ENCODE measurements around the gene APEH.

Gene APEH

GRCh38 chr3:49711489-49711888, 37.3 kb downstream of the APEH start:
- in situ Hi-C loops (cut with MboI; ENCODE audit: low sequenced_read_pairs): no loop called here

DNA sequence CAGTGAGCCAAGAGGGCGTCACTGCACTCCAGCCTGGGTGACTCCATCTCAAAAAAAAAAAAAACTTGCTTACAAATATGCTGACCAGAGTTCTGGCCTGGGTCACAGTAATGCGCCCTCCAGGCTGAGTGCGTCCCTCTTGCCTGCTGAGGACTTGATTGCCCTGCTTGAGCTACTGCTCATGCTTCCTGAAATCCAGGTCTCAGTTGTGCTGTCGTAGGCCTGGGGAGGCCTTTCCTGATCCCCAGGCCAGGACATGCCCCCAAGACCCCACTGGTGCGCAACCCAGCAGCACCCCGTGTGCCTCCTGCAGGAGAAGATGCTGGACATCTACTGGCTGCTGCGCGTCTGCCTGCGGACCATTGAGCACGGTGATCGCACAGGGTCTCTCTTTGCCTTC, 38.0 kb downstream of the APEH start:
- in situ Hi-C loops (cut with MboI; ENCODE audit: low sequenced_read_pairs): no loop called here

GRCh38 chr3:49712631-49713317, 38.6 kb downstream of the APEH start:
- in situ Hi-C loops (cut with MboI; ENCODE audit: low sequenced_read_pairs): no loop called here

DNA sequence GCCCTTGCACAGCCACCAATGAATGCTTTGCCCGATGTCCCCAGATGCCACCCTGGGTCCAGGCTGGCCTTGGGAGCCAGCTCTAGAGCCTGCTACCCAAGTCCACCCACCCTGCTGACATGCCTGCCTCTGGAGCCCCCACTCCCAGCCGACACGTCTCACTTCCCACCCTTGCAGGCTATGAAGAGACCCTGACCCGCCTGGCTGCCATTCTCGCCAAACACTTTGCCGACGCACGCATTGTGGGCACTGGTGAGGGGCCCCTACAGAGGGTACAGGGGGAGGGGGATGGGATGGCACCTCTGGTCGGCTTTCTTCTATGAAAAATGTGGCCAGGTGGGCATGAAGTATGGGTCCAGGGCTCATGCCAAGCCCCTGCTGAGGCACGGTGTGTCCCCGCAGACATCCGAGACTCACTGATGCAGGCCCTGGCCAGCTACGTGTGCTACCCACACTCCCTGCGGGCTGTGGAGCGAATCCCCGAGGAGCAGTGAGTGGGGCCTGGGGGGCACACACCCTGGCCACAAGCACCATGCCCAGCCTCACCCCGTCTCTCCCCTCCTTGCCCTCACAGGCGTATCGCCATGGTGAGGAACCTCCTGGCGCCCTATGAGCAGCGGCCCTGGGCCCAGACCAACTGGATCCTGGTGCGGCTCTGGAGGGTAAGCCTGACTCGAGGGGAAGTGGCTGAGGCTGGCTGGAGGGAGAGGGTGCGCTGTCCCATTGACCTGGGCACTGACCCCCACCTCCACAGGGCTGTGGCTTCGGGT, 39.4 kb downstream of the APEH start:
- in situ Hi-C loops (cut with MboI; ENCODE audit: low sequenced_read_pairs): no loop called here

DNA sequence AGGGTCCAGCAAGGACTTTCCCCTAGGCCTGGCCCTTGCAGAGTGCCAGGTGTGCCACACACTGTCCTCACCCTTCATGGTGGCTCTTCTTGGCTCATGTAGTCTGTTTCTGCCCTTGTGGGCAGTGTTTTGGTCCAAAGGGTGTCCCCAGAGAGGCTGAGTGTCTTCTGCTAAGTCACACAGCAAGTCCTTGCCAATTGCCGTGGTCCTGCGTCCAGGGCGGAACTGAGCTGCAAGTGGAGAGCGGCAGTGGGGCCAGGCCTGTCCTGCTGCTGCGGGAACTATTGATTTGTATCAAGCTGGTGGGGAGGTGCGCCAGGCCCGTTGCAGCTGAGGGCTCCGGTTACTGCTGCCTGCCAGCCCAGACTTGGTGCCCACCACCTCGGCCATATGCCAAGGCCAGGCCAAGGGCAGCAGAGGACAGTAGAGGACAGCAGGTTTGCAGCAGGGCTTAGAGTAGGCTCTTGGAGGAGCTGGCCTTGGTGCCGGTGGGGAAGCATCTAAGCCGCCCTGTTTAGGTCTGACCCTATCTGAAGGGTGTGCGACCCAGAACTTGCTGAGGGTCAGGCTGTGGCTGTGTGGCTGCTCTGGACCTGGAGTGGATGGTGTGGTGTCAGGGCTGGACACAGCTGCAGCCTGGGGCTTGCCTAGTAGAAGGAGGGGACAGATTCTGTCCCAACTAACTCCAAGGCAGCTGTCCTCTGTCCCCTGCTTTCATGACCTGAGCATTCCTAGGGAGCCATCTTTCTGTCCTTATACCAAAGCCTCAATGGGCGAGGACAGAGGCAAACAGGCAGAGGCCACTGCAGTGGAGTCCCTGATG, 40.8 kb downstream of the APEH start:
- in situ Hi-C loops (cut with MboI; ENCODE audit: low sequenced_read_pairs): no loop called here

DNA sequence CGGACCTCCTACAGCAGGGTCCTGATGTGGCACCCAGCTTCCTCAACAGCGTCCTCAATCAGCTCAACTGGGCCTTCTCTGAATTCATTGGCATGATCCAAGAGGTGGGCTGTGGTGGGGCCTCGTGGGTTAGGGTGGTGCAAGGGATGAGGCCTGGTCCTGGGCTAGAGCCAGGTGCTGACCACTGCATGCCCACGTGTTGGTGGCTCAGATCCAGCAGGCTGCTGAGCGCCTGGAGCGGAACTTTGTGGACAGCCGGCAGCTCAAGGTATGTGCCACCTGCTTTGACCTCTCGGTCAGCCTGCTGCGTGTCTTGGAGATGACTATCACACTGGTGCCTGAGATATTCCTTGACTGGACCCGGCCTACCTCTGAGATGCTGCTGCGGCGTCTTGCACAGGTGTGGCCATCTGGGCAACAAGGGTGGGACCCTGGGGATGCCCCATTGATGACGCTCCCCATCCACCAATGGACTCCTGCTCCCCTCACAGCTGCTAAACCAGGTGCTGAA, 41.5 kb downstream of the APEH start:
- in situ Hi-C loops (cut with MboI; ENCODE audit: low sequenced_read_pairs): no loop called here

GRCh38 chr3:49716169-49716568, 42.0 kb downstream of the APEH start:
- in situ Hi-C loops (cut with MboI; ENCODE audit: low sequenced_read_pairs): no loop called here

- in situ Hi-C loops (cut with MboI; ENCODE audit: low sequenced_read_pairs): no loop called here
Measured at GRCh38 chr3:49716691-49717210, 42.6 kb downstream of the APEH start.

- in situ Hi-C loops (cut with MboI; ENCODE audit: low sequenced_read_pairs): no loop called here
Measured at GRCh38 chr3:49717211-49717958, 43.2 kb downstream of the APEH start.

DNA sequence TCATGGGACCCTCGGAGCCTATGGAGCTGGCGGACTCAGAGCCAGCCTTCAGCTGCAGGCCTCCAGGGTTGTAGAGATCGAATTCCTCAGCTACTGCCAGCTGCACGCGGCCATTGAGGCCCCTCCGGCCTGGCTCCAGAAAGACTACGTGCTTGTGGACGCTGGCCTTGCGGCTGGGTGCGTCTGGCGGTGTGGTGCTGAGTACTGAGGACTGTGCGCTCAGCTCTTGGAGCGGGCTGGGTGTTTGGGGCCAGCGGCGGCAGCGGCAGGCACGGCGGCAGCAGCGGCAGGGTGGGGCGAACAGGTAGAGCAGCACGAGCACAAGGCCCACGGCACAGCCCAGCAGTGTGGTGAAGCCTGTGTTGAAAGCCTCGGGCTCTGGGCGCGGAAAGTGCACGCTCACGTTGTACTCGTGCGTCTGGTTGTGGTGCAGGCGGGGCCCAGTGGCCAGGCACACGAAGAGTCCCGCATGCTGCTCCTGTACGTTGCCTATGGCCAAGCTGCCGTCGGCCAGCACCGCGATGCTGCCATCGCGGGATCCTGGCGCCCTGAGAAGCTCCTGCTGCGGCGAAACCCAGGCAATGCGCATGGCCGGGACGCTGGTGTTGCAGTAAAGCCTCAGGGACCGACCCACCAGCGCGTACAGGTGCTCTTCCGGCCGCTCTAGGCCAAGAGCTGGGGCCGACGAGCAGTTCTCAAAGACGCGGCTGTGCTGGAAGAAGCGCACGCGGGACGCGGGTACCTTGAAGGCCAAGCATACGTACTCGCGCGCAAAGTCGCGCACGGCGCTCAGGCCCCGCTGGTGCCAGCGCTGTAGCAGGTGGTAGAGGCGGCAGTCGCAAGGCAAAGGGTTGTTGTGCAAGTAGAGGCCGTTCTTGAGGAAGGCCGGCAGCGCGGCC, 44.1 kb downstream of the APEH start:
- in situ Hi-C loops (cut with MboI; ENCODE audit: low sequenced_read_pairs): no loop called here

- in situ Hi-C loops (cut with MboI; ENCODE audit: low sequenced_read_pairs): no loop called here
Measured at GRCh38 chr3:49718858-49719213, 44.7 kb downstream of the APEH start.

DNA sequence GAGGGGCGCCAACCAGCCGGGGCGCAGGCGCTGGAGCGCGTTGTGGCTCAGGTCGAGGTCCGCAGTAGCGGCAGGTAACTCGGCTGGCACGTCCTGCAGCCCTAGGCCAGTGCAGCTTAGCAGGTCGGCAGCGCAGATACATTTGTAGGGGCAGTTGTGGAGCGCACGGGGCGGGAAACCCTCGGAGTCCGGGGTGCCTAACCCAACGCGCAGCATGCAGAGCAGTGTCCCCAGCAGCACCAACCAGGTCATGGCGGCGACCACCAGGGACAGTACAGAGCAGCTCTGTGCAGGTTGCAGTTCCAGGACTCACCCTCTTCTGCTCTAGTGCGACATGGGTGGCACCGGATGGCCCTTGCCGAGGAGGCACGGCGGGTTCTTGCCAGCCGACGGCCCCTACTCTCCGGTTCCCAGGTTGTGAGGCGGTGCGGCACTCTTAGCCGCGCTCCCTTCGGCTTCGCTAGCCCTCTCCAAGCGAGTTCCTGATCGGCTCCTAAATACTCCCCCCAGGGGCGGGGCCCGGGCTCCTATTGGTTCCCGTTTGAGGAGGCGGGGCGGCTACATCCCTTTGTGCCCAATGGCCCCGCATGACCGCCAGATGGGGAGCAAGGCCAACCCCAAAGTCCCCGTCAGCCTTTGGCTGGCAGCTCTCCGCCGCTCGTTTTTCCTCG, 45.2 kb downstream of the APEH start, which contains the start of gene AMIGO3:
Gene AMIGO3 (minus strand): TSS at position 471 of the 671 bp plus-strand sequence. CDS start 219 bp downstream, at position 252.
- in situ Hi-C loops (cut with MboI; ENCODE audit: low sequenced_read_pairs): no loop called here

- in situ Hi-C loops (cut with MboI; ENCODE audit: low sequenced_read_pairs): no loop called here
Measured at GRCh38 chr3:49720855-49721595, 46.9 kb downstream of the APEH start.

DNA sequence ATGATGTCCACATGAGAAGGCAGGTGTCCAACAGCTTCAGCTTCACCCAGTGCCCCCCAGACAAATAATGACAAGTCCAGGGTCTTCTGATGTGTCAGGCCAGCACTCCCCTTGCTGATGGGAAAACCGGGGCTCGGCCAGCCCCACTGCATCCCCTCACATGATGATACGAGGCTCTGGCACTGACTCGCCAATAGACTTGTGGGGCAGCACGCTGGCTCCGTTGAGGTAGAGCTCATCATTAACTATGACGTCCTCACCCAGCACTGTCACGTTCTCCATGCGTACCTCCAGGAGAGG, 47.4 kb downstream of the APEH start:
- in situ Hi-C loops (cut with MboI; ENCODE audit: low sequenced_read_pairs): no loop called here

- in situ Hi-C loops (cut with MboI; ENCODE audit: low sequenced_read_pairs): no loop called here
Measured at GRCh38 chr3:49721896-49722781, 48.0 kb downstream of the APEH start.

DNA sequence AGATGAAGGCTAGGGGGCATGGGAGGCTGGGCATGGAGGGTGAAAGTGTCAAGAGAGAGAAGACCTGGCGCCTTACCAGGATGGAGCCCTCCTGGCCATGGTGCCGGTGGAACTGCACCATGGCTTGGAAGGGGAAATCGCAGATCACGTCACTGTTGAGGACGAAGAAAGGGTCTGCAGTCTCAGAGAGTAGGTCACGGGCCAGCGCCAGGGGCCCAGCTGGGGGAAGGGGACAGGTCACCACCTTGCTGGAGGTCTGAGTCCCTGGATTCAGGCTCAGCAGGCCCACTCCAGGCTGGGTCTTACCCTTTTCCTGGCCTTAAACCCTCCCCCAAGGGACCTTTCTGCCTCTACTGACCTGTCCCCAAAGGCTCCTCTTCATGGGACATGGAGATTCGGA, 48.7 kb downstream of the APEH start:
- in situ Hi-C loops (cut with MboI; ENCODE audit: low sequenced_read_pairs): no loop called here

DNA sequence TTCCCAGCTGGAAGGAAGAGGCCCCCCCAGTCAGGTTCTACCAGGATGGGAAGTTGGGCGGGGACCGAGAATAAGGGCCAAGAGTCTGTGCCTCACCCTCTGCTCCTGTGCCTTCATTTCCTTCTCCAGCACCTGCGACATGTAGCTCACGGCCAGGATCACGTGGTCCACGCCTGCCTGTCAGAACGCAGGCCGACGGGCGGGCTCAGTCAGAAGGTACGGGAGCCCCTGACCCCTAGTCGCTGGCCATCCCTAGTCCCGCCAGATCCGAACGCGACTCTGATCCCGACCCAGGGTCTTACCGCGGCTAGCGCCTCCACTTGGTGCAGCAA, 49.1 kb downstream of the APEH start:
- in situ Hi-C loops (cut with MboI; ENCODE audit: low sequenced_read_pairs): no loop called here
